Occipital lobe (tissue), 2 donors: ENCODE results near the gene MPRIP. TPM values are rescaled to one million over a fixed set of nuclear protein-coding genes. Genes with fewer than 3 reads are reported as not detected.
"Not testable (repeated sequence)": the region's sequence is repeated elsewhere in the genome, so short reads cannot be mapped to it uniquely, and the experiment has no call there.

Source experiments
- DNase-seq: peaks from one replicate; lab custom pipeline; 2025; lab: John Stamatoyannopoulos, UW
- total RNA-seq: library from RNA; depleted of rRNA; stranded (reverse); fragments of >200 nt; gene quantifications from one replicate; pipeline ENCODE4 v1.2.3, GENCODE V29; 2014

The MPRIP gene
- total RNA-seq, 1 donor from 2014 or later, result 126 TPM

DNA sequence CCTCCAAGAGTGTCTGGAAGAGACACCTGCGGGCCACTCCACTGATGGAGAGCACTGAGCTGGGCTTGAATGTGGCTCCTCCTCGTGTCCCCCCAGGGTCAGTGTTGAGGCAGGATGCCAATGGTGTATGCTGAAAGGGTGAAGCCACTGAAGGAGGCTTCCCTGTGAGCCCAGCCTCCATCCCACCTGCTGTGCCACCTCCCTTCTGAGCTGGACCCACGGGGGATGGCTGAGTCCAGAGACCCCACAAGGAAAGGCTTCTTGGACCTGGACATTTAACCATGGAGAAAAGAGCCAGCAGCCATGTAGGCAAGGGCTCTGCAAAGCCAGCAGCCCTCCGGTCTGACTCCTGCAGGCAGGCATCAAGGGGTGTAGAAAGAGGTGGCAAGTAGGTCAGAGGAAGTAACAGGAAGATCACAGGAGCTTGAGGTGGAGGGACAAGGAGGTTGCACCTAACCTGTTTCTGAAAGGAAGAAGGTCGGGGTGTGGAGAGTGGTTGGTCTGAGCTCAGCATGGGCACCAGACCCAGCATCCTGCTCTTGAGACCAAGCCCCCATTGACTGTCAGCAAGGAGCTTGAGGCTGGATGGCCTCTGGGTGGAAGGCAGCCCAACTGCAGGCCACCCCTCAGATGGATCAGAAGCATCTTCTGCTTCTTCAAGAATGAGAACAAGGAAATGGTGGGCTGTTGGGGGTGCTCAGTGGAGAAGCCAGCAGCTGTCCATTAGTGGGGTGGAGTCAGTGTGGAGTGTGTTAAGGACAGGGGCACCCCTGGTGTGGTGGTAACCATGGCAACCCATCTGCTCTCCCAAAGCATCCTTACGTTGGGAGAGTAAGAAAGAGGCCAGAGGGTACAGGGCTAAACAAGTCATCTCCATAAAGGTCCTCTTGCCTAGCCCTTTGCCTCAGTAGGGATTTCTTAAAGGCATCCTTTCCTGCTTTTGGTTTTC is 83.2 kb downstream of the MPRIP start:
- DNase-seq, result no peak

DNA sequence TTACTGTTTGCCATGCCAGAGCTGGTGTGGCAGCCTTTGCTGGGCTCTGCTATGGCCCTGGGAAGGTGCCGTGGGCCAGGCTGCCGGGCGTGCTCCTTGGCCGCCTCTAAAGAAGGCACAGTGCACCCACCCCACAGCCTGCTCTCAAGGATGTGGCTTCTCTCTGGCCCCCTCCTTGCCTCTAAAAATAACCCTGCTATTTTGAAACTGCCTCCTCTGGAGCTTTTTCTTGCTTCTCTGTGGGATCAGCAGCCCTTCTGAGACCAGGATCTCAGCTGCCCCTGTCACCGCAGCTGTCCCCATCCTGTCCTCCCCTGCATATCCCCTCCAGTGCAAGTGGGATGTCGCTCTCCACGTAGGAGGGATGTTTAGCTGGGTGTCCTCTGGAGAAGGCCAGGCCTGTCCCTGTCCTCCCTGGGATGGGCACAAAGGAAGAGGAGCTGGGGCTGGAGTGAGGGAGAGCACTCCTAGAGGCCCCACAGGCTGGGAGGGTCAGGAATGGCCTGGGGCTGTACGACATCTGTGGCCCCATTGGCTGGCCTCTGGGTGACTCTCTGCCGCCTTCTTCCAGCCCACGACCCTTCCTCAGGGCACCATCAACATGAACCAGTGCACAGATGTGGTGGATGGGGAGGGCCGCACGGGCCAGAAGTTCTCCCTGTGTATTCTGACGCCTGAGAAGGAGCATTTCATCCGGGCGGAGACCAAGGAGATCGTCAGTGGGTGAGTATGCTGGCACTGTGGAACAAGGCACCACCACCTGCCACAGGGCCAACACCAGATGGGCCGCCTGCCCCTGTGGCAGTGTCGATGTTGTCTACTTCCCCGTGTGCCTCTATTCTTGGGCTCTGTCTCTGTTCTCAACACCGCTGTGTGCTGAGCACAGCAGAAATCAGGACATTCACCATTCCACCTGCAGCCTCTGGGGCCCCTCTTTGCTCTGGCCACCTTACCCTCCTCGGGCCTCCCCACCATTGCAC is 84.2 kb downstream of the MPRIP start:
- DNase-seq, result no peak

DNA sequence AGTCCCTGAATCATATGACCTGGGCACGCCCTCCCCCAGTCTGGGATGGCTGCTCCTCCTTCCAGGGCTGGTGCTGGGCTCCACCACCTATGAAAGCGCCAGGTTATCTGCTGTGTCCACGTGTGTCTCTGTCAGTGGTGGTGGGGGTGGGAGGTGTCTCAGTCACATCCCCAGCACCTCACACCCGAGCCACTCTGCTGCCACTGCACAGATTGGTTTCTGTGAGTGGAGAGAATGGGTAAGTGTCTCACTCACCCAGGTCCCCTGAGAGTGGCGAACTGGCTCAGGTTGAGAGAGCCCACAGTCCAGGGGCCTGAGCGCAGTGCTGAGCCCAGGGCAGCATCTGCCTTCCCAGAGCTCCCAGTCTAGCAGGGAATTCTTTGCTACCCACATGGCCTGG is 84.9 kb downstream of the MPRIP start:
- DNase-seq, result no peak

DNA sequence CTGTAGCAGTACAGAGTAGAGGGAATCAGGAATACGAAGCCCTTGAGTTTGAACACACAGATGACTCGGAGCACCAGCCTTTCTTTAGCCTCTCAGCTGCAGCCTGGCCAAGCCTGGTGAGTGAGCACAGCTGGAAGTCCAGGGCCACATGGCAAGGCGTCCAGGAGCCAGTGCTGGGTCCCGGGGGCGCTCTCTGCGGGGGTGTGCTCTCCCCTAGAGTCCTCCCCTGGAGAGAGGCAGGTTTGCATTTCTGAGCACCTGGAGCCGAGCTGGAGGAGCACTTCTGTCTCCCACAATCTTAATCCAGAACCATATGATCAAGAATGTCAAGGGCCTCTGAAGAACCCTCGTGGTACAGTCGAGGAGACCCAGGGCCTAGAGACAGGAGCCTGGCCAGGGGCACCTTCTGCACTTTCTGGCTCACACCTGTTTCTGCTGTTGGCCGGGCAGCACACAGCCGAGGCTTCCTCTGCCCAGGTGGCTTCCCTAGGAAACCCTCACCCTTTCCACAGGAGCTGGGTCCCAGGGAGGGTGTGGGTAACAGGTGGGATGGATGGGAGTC is 85.6 kb downstream of the MPRIP start:
- DNase-seq, result no peak

DNA sequence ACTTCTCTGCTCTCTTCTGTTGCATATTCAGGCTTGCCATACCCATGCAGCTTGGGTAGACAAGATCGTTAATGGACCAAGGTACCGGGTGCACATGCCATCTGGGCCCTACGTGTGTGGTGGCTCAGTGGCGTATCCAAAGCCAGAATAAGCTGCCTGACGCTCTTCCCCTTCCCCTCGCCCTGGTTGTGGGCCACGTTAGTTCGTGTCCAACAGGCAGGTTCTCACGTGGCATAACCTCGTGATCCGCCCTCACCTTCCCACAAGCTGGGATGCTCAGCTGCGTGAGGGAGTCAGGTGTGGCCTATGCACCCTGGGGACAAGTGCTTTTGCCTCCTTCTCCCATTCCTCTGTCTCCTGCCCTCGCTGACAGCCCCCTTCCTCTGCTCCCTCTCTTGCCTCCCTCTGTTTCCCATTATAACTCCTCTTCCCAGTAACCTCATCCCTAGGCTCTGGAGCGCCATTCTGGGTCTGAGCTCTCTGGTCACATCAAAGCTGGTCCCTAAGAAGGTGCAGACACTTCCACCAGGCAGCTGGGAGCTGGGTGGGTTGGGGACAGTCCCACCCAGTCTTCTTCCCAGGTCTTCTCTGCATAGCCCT is 86.3 kb downstream of the MPRIP start:
- no peak for DNase-seq

DNA sequence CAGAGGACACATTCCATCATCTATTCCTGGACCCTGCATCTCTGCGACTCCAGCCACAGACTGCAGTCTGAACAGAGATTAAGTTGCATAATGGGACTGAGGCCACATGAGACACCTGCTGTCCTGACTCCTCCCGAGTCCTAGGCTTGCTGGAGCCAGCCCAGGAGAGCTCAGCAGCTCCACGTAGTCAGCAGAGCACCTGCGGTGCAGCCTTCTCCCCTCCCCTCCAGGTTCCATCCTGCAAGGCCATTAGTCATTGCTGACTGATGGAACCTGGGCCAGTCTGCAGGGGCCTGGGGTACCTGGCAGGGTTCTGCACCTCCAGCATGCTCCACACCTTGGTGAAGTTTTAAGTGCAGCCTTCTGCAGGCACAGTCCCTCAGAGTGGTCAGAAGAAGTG is 87.2 kb downstream of the MPRIP start:
- DNase-seq, result no peak

DNA sequence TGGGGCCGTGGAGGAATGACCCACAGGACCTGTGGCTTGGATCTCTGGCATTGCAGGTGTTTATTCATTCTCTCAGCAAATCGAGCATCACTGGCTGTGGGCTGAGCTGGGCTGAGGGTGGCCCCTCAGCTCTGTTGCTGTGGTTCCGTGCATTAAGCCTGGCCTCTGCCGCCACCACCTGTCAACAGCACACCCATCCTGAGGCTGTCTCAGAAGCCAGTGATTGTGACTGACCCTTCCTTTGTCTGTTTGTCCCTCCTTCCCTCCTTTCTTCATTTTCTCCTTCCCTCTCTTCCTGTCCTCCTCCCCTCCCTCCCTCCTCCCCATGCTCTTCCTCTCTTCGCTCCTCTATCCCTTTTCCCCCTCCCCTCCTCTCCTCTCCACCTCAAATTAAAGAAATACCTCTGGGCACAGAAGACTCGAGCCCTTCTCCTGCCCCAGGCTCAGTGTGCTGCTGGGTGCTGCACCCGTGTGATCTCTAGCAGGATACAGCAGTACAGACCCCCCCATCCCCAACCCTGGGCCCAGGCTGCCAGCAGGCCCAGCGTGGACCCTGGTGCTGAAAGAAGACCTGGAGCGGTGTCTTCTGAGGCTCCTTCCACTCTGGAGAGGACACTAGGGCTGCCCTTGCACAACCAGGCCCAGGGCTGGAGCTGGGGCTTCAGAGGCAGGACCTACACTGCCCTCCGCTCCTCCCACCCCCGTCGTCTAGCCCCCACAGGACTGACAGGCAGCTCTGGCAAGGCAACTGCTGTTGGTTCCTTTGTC is 88.0 kb downstream of the MPRIP start:
- no peak for DNase-seq

DNA sequence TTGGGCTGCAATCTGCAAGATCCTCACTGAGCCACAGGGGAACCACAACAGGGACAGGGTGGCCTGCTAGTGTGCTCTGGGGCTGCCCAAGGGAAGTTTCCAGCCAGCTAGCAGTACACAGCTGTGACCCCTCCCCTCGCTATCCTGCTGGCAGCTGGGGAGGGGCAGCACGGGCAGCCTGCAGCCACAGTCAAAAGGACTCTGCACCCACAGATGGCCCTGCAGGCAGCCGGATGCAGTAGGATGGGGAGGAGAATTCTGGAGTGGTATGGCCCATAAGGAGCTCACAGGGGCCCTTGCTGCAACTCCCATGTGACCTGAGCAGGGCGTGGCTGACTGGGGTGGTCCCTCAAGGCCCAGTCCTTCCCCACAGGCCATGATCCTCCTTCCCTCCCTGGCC is 89.6 kb downstream of the MPRIP start:
- DNase-seq, result no peak

DNA sequence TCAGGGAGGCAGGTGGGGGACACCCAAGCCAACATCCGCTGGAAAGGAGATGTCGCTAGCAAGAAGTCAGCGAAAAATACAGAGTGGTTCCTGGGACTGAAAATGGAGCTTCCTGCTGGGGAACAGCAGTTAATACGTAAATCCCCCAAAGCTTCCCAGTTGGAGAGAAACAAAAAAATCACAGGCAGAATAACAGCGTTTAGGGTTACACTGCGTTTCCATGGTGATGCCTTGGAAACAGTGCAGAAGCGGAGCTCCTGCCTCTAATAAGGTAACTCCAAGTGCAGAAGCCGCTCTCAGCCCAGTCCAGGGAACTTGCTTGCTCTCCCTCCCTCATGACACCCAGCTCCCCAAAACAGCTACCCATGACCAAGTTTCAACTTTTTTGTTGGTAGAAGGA is 90.5 kb downstream of the MPRIP start:
- no peak for DNase-seq

DNA sequence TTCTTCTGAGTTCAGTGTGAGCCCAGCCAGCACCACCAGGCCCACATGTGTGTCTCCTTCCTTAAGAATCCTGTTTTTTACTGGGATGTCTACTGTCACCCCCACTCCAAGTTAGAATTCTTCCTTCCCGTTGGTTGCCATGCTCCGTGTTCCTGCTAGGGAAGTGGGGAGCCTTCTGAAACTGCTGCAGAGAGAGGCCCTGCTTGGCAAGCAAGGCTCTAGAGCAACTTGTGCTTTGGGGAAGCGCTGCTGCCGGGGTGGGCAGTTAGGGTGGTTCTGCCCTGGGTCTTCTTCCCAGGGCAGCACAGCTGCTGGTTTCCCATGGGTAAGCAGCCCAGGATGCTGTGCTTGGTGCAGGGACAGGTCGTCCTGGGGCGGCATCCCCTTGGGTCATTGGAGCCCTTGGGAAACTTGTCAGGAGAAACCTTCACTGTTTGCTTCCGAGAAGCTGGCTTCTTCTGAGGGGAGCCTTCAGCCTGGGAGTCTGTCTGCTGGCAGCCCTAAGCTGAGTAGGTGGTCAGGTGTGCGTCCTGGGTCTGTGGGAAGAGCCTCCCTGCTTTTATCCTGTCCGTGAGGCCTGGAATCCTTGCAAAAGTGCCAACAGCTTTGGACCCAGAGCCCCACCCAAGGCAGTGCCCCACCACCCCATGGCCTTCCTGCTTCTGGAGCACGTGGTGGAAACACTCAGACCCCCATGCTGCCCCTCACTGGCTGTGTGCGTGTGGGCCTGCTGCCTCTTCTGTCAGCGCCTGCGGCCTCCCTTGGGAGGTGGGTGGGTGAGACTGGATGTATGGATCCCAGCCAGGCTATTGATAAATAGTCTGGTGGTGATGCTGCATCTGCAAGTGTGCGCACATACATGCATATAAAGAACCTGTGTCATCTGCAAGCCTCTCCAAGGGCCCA is 92.0 kb downstream of the MPRIP start:
- DNase-seq, result no peak

DNA sequence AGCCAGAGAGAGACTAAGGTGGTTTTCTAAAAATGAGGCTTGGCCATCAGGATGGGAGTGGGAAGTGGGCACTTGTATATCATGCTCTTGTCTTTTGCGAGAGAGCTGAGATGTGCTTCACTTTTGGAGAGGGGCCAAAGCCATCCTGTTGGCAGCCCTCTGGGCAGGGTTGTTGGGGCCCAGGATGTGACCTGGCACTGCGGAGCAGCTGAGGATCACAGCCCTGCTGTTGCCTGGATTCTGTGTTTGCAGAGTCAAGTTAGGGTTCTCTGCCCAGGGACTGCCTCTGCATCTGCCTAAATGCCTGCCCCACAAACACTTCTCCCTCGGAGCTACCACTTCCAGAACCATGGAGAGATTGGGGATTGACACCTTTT is 92.7 kb downstream of the MPRIP start:
- no peak for DNase-seq

DNA sequence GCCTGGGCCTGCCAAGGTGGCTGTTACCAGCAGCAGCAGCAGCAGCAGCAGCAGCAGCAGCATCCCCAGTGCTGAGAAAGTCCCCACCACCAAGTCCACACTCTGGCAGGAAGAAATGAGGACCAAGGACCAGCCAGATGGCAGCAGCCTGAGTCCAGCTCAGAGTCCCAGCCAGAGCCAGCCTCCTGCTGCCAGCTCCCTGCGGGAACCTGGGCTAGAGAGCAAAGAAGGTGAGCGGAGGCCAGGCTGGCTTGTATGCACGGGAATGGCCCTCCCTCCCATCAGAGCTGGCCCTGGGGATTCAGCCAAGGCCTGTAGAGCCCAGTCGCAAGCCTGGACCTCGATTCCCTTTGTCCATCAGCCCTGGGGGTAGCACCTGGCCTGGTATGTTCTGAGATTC is 94.0 kb downstream of the MPRIP start:
- DNase-seq, result not testable (repeated sequence)

DNA sequence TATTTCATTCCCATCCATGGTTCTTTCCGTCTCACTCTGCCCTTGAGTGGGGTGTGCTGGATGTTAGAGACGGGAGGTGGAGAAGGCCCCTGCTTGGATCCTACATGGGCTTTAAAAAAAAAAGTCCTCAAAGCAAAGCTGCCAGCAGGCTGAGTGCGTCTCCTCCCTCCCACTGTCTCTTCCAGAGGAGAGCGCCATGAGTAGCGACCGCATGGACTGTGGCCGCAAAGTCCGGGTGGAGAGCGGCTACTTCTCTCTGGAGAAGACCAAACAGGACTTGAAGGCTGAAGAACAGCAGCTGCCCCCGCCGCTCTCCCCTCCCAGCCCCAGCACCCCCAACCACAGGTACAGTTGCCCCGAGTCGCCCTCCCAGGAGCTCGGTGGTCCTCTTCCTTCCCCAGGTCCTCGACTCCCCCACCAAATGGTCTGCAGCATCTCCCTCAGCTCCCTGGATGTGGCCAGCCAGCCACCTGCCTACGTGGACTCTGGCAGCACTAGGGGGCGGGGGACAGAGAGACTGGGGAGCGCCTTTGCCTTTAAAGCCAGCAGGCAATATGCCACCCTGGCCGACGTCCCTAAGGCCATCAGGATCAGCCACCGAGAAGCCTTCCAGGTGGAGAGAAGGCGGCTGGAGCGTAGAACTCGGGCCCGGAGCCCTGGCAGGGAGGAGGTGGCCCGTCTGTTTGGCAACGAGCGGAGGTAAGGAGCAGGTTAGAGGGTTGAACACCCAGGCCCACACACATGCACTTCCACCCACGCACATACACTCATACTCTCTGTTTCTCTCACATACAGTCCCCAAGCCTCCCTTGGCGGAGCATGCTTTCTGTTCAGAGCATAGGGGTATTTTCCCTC is 95.7 kb downstream of the MPRIP start:
- no peak for DNase-seq

DNA sequence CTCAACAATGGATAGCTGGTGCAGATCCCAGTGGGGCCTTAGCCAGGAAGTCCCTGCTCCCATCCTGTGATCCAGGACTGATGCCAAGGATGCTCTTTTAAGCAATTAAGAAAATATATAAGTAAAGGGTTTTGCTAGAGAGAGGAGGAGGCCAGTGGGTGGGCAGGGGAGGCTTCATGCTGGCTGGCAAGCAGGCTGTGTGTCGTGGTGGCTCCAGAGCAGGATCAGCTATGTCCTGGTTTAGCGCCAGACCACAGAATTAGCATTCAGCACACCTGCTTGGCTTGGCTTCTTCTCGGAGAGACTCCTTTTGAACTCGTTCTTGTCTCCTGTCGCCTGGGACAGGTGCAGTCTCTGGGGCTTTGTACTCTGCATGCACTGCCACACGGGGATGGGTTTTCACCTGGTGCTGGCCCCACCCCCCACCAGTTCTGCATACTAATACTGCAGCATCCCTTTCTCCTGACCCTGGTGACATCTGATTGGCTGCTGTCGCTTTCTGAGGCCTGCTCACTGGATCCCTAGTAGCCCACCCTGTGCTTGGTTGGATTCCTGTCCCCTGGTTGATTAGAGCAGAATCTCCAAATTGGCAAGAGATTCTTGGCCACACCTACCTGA is 97.8 kb downstream of the MPRIP start:
- DNase-seq, result no peak

DNA sequence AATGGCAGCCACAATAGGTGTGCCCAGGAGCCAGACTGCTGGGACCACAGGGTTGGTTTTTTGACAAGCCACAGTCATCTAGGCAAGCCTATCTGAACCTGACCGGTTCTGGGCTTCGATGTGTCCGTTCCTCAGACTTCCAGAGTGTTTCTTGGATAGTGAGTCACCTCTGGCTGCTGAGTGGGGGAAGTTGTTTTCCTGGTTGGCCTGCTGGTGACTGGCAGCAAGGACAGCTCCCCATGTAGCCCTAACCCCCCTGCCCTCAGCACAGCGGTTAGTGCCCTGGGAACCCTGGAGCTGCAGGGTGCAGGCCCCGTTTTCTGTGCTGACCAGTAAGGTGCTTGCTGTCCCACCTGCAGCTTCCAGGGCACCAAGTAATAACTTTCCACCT is 98.3 kb downstream of the MPRIP start:
- DNase-seq, result no peak

DNA sequence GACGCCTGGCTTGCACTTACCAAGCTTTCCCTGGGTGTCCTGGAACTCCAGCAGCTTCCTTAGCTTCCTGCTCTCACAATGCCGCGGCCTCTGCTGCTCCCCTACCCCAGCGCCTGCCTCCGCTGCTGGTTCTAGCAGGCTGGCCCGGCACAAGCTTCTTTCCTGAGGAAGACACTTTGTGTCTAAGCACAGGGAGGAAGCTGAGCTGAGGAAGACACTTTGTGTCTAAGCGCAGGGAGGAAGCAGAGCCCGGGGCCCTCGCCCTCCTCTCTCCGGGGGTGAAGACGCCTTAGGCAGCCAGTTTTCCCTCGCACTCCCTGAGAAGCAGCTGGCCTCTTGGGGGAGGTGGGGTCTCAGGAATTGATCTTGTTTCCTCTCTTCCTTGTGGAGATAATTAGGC is 99.0 kb downstream of the MPRIP start:
- no peak for DNase-seq

DNA sequence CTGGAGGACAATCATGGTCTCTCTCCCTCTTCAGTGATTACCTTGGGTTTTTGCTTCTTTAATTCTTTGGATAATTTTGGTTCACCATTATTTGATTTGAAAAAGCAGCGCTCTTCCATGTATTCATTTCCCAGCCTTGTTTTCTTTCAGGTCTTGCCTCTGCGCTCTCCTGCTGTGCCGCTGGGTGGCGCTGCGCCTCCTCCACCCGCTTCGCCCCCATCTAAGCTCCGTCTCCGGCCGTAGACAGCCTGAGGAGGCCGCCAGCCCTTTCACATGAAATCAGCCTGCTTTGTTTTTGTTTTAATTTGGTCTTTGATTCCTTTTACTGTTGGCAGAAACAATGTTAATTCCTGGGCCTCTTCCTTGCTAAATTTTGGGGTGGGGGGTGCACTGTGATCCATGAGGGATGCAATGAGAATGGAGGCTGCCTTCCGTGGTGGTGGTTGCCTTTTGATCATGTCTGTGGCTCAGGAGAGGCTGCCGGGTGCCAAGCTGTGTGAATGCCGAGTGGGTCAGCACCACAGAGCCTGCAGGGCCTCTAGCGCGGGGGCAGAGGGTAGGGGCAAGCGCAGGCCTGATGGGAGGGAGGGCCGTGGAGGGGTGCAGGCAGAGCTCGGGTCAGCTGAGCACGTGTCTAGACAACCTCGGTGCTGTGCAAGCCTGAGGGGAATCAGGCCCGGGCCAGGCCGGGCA is 99.7 kb downstream of the MPRIP start:
- DNase-seq, result peak; percentile 61

DNA sequence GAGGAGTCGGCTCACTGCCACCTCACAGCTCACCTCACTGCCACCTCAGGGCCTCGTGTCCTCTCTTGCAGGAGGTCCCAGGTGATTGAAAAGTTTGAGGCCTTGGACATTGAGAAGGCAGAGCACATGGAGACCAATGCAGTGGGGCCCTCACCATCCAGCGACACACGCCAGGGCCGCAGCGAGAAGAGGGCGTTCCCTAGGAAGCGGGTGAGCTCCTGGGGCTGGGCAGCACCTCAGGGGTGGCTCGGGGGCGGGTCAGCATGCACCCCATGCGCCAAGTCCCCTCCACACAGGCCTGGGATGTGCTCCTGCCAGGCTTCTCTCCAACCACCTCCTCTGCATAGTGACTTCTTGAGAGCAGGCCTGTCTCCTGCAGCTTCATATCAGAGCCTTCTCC is 100.3 kb downstream of the MPRIP start:
- DNase-seq, result no peak
